ENCODE data around the gene NRTN. TPM values are rescaled to one million over a fixed set of nuclear protein-coding genes. Genes with fewer than 3 reads are reported as not detected.
"Not testable (repeated sequence)": the region's sequence is repeated elsewhere in the genome, so short reads cannot be mapped to it uniquely, and the experiment has no call there.

Gene NRTN
- total RNA-seq, 3 donors from 2014 or later (not counting 1 experiment from before 2014, with no cell fraction given): 0.33 to 0.34 TPM; not detected in 1

GRCh38 chr19:5850189-5850588 is 45.3 kb downstream of the NRTN start:
- intact Hi-C loops (cut with micrococcal nuclease): no loop called here
- no peak overlapping the region for H3K4me3 ChIP-seq (ENCODE audit: low read length)
- DNase-seq (no peak), ATAC-seq (no peak)
- no peaks in the 10 kb centered on the region for H3K27me3 ChIP-seq (ENCODE audit: control insufficient read depth, insufficient read depth, low read length)
- H3K4me1 Mint-ChIP-seq: no peaks in the 10 kb centered on the region
- WGBS (ENCODE audit: insufficient coverage): 94% methylated on average over 6 of the region's 6 CpGs
- H3K27me3 Mint-ChIP-seq (ENCODE audit: low read depth in 2 of 2): peaks cover 0 to 5% of the 10 kb centered on the region in 2 donors
- no peak overlapping the region for H3K27ac ChIP-seq (ENCODE audit: low read length)
- no peak for TF ChIP-seq CTCF (IDR thresholded peaks at IDR 0.05)
- H3K9me3 Mint-ChIP-seq: no peaks in the 10 kb centered on the region
- H3K36me3 Mint-ChIP-seq: no peaks in the 10 kb centered on the region
- H3K4me1 ChIP-seq (ENCODE audit: control insufficient read depth, insufficient read depth, low read length): no peaks in the 10 kb centered on the region
- no peak overlapping the region for H3K4me3 Mint-ChIP-seq
- H3K36me3 ChIP-seq (ENCODE audit: control insufficient read depth, insufficient read depth, low read length): no peaks in the 10 kb centered on the region
- no peak overlapping the region for H3K27ac Mint-ChIP-seq
- no peaks in the 10 kb centered on the region for H3K9me3 ChIP-seq (ENCODE audit: control insufficient read depth, insufficient read depth, low read length)

GRCh38 chr19:5850743-5851293 is 46.0 kb downstream of the NRTN start:
- no peak for TF ChIP-seq CTCF (IDR thresholded peaks at IDR 0.05)
- H3K36me3 ChIP-seq (ENCODE audit: control insufficient read depth, insufficient read depth, low read length): no peaks in the 10 kb centered on the region
- Mint-ChIP-seq H3K4me3 (no peak overlapping the region), H3K4me1 (no peaks in the 10 kb centered on the region), H3K27ac (no peak overlapping the region), H3K36me3 (no peaks in the 10 kb centered on the region), H3K27me3 (ENCODE audit: low read depth in 2 of 2) (peaks cover 0 to 5% of the 10 kb centered on the region in 2 donors), H3K9me3 (no peaks in the 10 kb centered on the region)
- DNase-seq: no peak
- H3K27me3 ChIP-seq (ENCODE audit: control insufficient read depth, insufficient read depth, low read length): no peaks in the 10 kb centered on the region
- no peaks in the 10 kb centered on the region for H3K4me1 ChIP-seq (ENCODE audit: control insufficient read depth, insufficient read depth, low read length)
- H3K27ac ChIP-seq (ENCODE audit: low read length): no peak overlapping the region
- no peaks in the 10 kb centered on the region for H3K9me3 ChIP-seq (ENCODE audit: control insufficient read depth, insufficient read depth, low read length)
- intact Hi-C loops (cut with micrococcal nuclease): no loop called here
- WGBS (ENCODE audit: insufficient coverage): 44% methylated on average over 5 of the region's 5 CpGs
- no peak overlapping the region for H3K4me3 ChIP-seq (ENCODE audit: low read length)
- ATAC-seq: no peak

- H3K4me1 ChIP-seq (ENCODE audit: control insufficient read depth, insufficient read depth, low read length): no peaks in the 10 kb centered on the region
- no peaks in the 10 kb centered on the region for H3K4me1 Mint-ChIP-seq
- no peak within 1 kb of the TSS for H3K27ac Mint-ChIP-seq
- H3K27me3 ChIP-seq (ENCODE audit: control insufficient read depth, insufficient read depth, low read length): no peaks in the 10 kb centered on the region
- WGBS (ENCODE audit: insufficient coverage): 84% methylated on average over 10 of the region's 10 CpGs
- intact Hi-C loops (cut with micrococcal nuclease): no loop called here
- no peak for ATAC-seq
- H3K27ac ChIP-seq (ENCODE audit: low read length): no peak within 1 kb of the TSS
- H3K4me3 Mint-ChIP-seq: no peak within 1 kb of the TSS
- H3K36me3 ChIP-seq (ENCODE audit: control insufficient read depth, insufficient read depth, low read length): no peaks in the 10 kb centered on the region
- no peaks in the 10 kb centered on the region for H3K36me3 Mint-ChIP-seq
- no peak for DNase-seq
- no peaks in the 10 kb centered on the region for H3K9me3 ChIP-seq (ENCODE audit: control insufficient read depth, insufficient read depth, low read length)
- TF ChIP-seq CTCF (IDR thresholded peaks at IDR 0.05): no peak
- H3K4me3 ChIP-seq (ENCODE audit: low read length): no peak within 1 kb of the TSS
- H3K9me3 Mint-ChIP-seq: no peaks in the 10 kb centered on the region
- H3K27me3 Mint-ChIP-seq (ENCODE audit: low read depth in 2 of 2): peaks cover 0 to 5% of the 10 kb centered on the region in 2 donors
Observed at GRCh38 chr19:5851302-5851701, 46.4 kb downstream of the NRTN start, which contains the start of gene FUT3. TSS of gene FUT3 (minus strand) at chr19:5851449.

- H3K27ac ChIP-seq (ENCODE audit: low read length); H3K4me3 ChIP-seq (ENCODE audit: low read length); H3K36me3 Mint-ChIP-seq; H3K27me3 ChIP-seq (ENCODE audit: control insufficient read depth, insufficient read depth, low read length); ATAC-seq; H3K27ac Mint-ChIP-seq; H3K4me1 Mint-ChIP-seq; H3K9me3 Mint-ChIP-seq; DNase-seq; H3K27me3 Mint-ChIP-seq (ENCODE audit: low read depth in 2 of 2); intact Hi-C loops (cut with micrococcal nuclease); H3K9me3 ChIP-seq (ENCODE audit: control insufficient read depth, insufficient read depth, low read length); H3K4me1 ChIP-seq (ENCODE audit: control insufficient read depth, insufficient read depth, low read length); H3K4me3 Mint-ChIP-seq; H3K36me3 ChIP-seq (ENCODE audit: control insufficient read depth, insufficient read depth, low read length): not testable (repeated sequence)
- 86% methylated on average over 10 of the region's 10 CpGs for WGBS (ENCODE audit: insufficient coverage)
Observed at GRCh38 chr19:5854121-5854520, 49.3 kb downstream of the NRTN start.

- DNase-seq; ATAC-seq; H3K9me3 ChIP-seq (ENCODE audit: control insufficient read depth, insufficient read depth, low read length); H3K4me1 Mint-ChIP-seq; H3K27ac Mint-ChIP-seq; H3K36me3 ChIP-seq (ENCODE audit: control insufficient read depth, insufficient read depth, low read length); H3K27me3 Mint-ChIP-seq (ENCODE audit: low read depth in 2 of 2); H3K4me3 ChIP-seq (ENCODE audit: low read length); H3K27ac ChIP-seq (ENCODE audit: low read length); intact Hi-C loops (cut with micrococcal nuclease); H3K9me3 Mint-ChIP-seq; H3K4me1 ChIP-seq (ENCODE audit: control insufficient read depth, insufficient read depth, low read length); H3K36me3 Mint-ChIP-seq; H3K4me3 Mint-ChIP-seq; H3K27me3 ChIP-seq (ENCODE audit: control insufficient read depth, insufficient read depth, low read length): not testable (repeated sequence)
- WGBS (ENCODE audit: insufficient coverage): 92% methylated on average over 9 of the region's 9 CpGs
Observed at GRCh38 chr19:5855151-5855550, 50.3 kb downstream of the NRTN start.
